ENCODE data around the gene GPSM3.

GPSM3 gene

GRCh38 chr6:32163559-32164258 lies 28.7 kb downstream of the GPSM3 start:
- Histone ChIP-seq H3K36me3 (ENCODE audit: control insufficient read depth, insufficient read depth, low read length) (peaks cover 2% of the 10 kb centered on the region), H3K4me3 (replicated peaks; ENCODE audit: low read depth, low read length) (no peak overlapping the region), H3K27me3 (replicated peaks; ENCODE audit: control insufficient read depth, insufficient read depth, low read length) (no peaks in the 10 kb centered on the region)
- DNase-seq (ENCODE audit: extremely low read depth, insufficient read length) = no peak
- no peak for TF ChIP-seq CTCF (IDR thresholded peaks at IDR 0.05; ENCODE audit: insufficient read depth, low read length, poor library complexity, severe bottlenecking)

GRCh38 chr6:32158052-32158451 lies 34.4 kb downstream of the GPSM3 start:
- no peak for DNase-seq (ENCODE audit: extremely low read depth, insufficient read length)
- no peaks in the 10 kb centered on the region; the same call in 1 of the 2 replicates for H3K27me3 ChIP-seq (replicated peaks; ENCODE audit: control insufficient read depth, insufficient read depth, low read length)
- no peak overlapping the region for H3K4me3 ChIP-seq (replicated peaks; ENCODE audit: low read depth, low read length)
- no peak for TF ChIP-seq CTCF (IDR thresholded peaks at IDR 0.05; ENCODE audit: insufficient read depth, low read length, poor library complexity, severe bottlenecking)
- H3K36me3 ChIP-seq (ENCODE audit: control insufficient read depth, insufficient read depth, low read length) = no peaks in the 10 kb centered on the region

DNA sequence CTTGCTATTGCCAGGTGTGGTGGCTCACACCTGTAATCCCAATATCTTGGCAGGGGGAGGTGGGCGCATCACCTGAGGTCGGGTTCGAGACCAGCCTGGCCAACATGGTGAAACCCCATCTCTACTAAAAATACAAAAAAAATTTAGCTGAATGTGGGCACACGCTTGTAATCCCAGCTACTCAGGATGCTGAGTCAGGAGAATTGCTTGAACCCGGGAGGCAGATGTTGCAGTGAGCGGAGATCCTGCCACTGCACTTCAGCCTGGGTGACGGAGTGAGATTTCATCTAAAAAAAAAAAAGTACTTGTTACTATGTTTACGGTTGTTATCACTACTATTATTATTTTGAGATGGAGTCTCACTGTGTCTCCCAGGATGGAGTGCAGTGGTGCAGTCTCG lies 35.6 kb downstream of the GPSM3 start:
- no peak for DNase-seq (ENCODE audit: extremely low read depth, insufficient read length)
- no peak for TF ChIP-seq CTCF (IDR thresholded peaks at IDR 0.05; ENCODE audit: insufficient read depth, low read length, poor library complexity, severe bottlenecking)
- Histone ChIP-seq H3K27me3 (replicated peaks; ENCODE audit: control insufficient read depth, insufficient read depth, low read length) (no peaks in the 10 kb centered on the region; the same call in none of the 2 replicates), H3K4me3 (replicated peaks; ENCODE audit: low read depth, low read length) (no peak overlapping the region), H3K36me3 (ENCODE audit: control insufficient read depth, insufficient read depth, low read length) (no peaks in the 10 kb centered on the region)

DNA sequence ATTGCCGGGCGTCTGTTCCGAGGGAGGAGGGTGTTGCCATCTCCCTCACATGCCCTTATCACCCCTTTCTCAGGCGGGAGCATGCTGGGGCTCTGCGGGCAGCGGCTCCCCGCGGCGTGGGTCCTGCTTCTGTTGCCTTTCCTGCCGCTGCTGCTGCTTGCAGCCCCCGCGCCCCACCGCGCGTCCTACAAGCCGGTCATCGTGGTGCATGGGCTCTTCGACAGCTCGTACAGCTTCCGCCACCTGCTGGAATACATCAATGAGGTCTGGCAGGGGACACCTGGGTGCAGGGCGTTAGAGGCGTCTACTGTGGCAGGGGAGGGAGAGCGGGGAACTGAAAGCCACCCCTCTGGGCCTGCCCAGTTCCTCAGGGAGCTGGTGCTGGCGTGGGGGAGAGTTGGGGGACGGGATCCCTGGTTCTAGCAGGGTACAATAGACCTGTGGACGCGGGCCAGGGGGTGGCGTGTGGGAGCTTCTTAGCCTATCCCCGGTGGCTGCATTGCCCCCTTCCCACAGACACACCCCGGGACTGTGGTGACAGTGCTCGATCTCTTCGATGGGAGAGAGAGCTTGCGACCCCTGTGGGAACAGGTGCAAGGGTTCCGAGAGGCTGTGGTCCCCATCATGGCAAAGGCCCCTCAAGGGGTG lies 37.8 kb downstream of the GPSM3 start:
- peak; percentile 60 for TF ChIP-seq CTCF (IDR thresholded peaks at IDR 0.05; ENCODE audit: insufficient read depth, low read length, poor library complexity, severe bottlenecking)
- DNase-seq (ENCODE audit: extremely low read depth, insufficient read length) = no peak
- Histone ChIP-seq H3K4me3 (replicated peaks; ENCODE audit: low read depth, low read length) (peak overlapping the region; percentile 60), H3K36me3 (ENCODE audit: control insufficient read depth, insufficient read depth, low read length) (no peaks in the 10 kb centered on the region), H3K27me3 (replicated peaks; ENCODE audit: control insufficient read depth, insufficient read depth, low read length) (peaks cover 1% of the 10 kb centered on the region)

DNA sequence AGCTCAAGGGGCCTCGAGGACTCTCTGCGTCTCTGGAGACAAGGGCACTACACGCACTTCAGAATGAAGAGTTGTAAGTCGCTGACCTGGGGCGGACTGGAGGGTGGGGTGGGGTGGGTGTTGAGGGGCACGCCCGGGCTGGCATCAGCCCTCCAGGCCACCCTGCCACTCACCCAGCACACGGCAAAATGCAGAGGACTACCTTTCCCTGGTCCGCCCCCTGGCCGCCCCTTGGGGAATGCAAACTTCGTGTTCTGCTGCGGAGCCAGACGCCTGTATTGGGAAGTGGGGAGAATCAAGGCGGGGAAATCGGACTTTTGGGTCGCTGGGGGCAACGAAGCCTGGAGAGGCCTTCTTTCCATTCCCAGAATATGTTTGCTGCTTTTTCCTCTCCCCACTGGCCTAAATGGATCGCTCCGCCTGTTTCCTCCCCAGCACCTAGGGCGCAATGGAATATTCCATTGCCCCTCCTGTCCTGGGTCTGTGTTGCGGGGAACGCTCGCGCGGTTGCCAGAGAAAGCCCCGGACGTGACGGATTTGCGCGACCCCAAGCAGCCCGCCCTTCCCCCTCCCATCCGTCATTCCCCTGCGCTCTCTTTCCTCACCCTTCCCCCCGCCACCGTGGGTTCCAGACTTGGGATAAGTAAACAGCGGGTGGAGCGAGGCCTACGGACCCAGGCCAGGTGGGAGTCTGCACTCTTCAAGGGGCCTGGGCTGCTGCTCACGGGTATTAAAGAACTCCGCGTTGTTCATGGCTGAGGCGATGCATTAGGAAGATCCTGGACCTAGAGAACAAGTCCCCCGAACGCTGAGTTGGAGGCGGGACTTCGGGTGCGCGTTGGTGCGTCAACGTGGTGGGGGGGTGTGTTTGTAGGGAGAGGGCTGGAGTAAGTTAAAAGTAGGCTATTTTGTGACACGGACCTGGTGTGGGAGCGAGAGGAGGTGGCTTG lies 38.6 kb downstream of the GPSM3 start, which contains the start of gene PPT2:
PPT2 (plus strand) TSS at position 578 of the 950 bp plus-strand sequence. CDS start 454 bp downstream, outside the sequence.
- H3K36me3 ChIP-seq (ENCODE audit: control insufficient read depth, insufficient read depth, low read length) = no peaks in the 10 kb centered on the region
- TF ChIP-seq CTCF (IDR thresholded peaks at IDR 0.05; ENCODE audit: insufficient read depth, low read length, poor library complexity, severe bottlenecking) = no peak
- H3K27me3 ChIP-seq (replicated peaks; ENCODE audit: control insufficient read depth, insufficient read depth, low read length) = peaks cover 1% of the 10 kb centered on the region
- DNase-seq (ENCODE audit: extremely low read depth, insufficient read length) = peak; percentile 71
- H3K4me3 ChIP-seq (replicated peaks; ENCODE audit: low read depth, low read length) = peak within 1 kb of the TSS; percentile 60

Data from GM06990 (cell line).